Measurements from ENCODE around the gene ERICH3.
A peak's percentile ranks its signal among the peaks of the same experiment; 100 is the strongest.
"Not testable (repeated sequence)": the region's sequence is repeated elsewhere in the genome, so short reads cannot be mapped to it uniquely, and the experiment has no call there.

The ERICH3 gene

GRCh38 chr1:74681001-74681400, 7.4 kb upstream of the ERICH3 start:
- DNase-seq (ENCODE audit: extremely low spot score, insufficient read length, low read depth) (no peak), FAIRE-seq (no peak)

- FAIRE-seq (no peak), DNase-seq (ENCODE audit: extremely low spot score, insufficient read length, low read depth) (no peak)
These were observed 6.2 kb upstream of the ERICH3 start for GRCh38 chr1:74679811-74680210.

- no peak for DNase-seq (ENCODE audit: extremely low spot score, insufficient read length, low read depth)
- no peak for FAIRE-seq
These were observed 4.3 kb upstream of the ERICH3 start for GRCh38 chr1:74677926-74678325.

GRCh38 chr1:74674278-74675048, 871 bp upstream of the ERICH3 start:
- DNase-seq (ENCODE audit: extremely low spot score, insufficient read length, low read depth) (no peak), FAIRE-seq (no peak)

- not testable (repeated sequence) for DNase-seq (ENCODE audit: extremely low spot score, insufficient read length, low read depth); FAIRE-seq
These were observed 2.7 kb downstream of the ERICH3 start for GRCh38 chr1:74670866-74671265.

GRCh38 chr1:74654708-74655107, 18.9 kb downstream of the ERICH3 start:
- no peak for FAIRE-seq
- DNase-seq (ENCODE audit: extremely low spot score, insufficient read length, low read depth): no peak

- DNase-seq (ENCODE audit: extremely low spot score, insufficient read length, low read depth): peak; percentile 37
- FAIRE-seq: peak; percentile 98
These were observed 20.9 kb downstream of the ERICH3 start for GRCh38 chr1:74652711-74653139.

GRCh38 chr1:74650561-74650960, 23.0 kb downstream of the ERICH3 start:
- DNase-seq (ENCODE audit: extremely low spot score, insufficient read length, low read depth): no peak
- FAIRE-seq: no peak

- FAIRE-seq: no peak
These were observed 31.7 kb downstream of the ERICH3 start for GRCh38 chr1:74641876-74642275.

GRCh38 chr1:74641161-74641560, 32.4 kb downstream of the ERICH3 start:
- FAIRE-seq (no peak), DNase-seq (ENCODE audit: extremely low spot score, insufficient read length, low read depth) (no peak)

More at GRCh38 chr1:74641876-74642275, 31.7 kb downstream of the ERICH3 start:
- DNase-seq (ENCODE audit: extremely low spot score, insufficient read length, low read depth): no peak

GRCh38 chr1:74637296-74637695, 36.3 kb downstream of the ERICH3 start:
- DNase-seq (ENCODE audit: extremely low spot score, insufficient read length, low read depth): no peak
- FAIRE-seq: no peak

GRCh38 chr1:74629283-74629682, 44.3 kb downstream of the ERICH3 start:
- DNase-seq (ENCODE audit: extremely low spot score, insufficient read length, low read depth) (no peak), FAIRE-seq (no peak)

GRCh38 chr1:74623716-74624115, 49.9 kb downstream of the ERICH3 start:
- no peak for FAIRE-seq

GRCh38 chr1:74620242-74620641, 53.4 kb downstream of the ERICH3 start:
- DNase-seq (ENCODE audit: extremely low spot score, insufficient read length, low read depth): no peak

More at GRCh38 chr1:74623716-74624115, 49.9 kb downstream of the ERICH3 start:
- DNase-seq (ENCODE audit: extremely low spot score, insufficient read length, low read depth): no peak

GRCh38 chr1:74618974-74619373, 54.6 kb downstream of the ERICH3 start:
- DNase-seq (ENCODE audit: extremely low spot score, insufficient read length, low read depth) (no peak), FAIRE-seq (no peak)

More at GRCh38 chr1:74620242-74620641, 53.4 kb downstream of the ERICH3 start:
- FAIRE-seq: no peak

GRCh38 chr1:74613894-74614293, 59.7 kb downstream of the ERICH3 start:
- DNase-seq (ENCODE audit: extremely low spot score, insufficient read length, low read depth) (no peak), FAIRE-seq (no peak)

GRCh38 chr1:74611887-74612286, 61.7 kb downstream of the ERICH3 start:
- DNase-seq (ENCODE audit: extremely low spot score, insufficient read length, low read depth): no peak
- no peak for FAIRE-seq

GRCh38 chr1:74610961-74611360, 62.6 kb downstream of the ERICH3 start:
- DNase-seq (ENCODE audit: extremely low spot score, insufficient read length, low read depth): no peak
- FAIRE-seq: no peak

- DNase-seq (ENCODE audit: extremely low spot score, insufficient read length, low read depth) (no peak), FAIRE-seq (no peak)
These were observed 63.7 kb downstream of the ERICH3 start for GRCh38 chr1:74609810-74610371.

- no peak for FAIRE-seq
These were observed 76.9 kb downstream of the ERICH3 start for GRCh38 chr1:74596717-74597116.

More at GRCh38 chr1:74596717-74597116, 76.9 kb downstream of the ERICH3 start:
- no peak for DNase-seq (ENCODE audit: extremely low spot score, insufficient read length, low read depth)

Measured in GM18507 (cell line).